ENCODE data around the gene SCCPDH.

DNA sequence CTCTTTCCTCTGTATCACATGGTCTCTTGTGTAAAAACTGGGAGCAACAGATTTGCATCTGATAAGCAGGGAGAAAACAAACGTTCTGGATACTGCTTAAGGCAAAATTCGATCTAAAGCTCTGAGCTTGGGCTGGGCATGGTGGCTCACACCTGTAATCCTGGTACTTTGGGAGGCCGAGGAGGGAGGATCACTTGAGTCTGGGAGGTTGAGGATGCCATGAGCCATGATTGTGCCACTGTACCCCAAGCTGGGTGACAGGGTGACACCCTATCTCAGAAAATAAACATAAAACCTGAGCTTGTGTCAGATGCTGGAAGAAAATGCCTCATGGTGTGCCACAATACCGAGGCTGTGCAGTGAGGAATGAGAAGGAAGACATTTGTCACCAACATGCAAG lies 73.9 kb downstream of the SCCPDH start:
- no peak for TF ChIP-seq POLR2A (IDR thresholded peaks at IDR 0.05)
- no peak for TF ChIP-seq POLR2AphosphoS5 (IDR thresholded peaks at IDR 0.05)

Data from sigmoid colon (tissue), 4 donors.